Fibroblast of skin of right biceps (primary cell): ENCODE results near the gene DHX32.
"Not testable (repeated sequence)": the region's sequence is repeated elsewhere in the genome, so short reads cannot be mapped to it uniquely, and the experiment has no call there.

ENCODE experiments used
- DNase-seq: peaks from one replicate; pipeline ENCODE4 v3.0.0-alpha.2; 2013

DHX32 gene

GRCh38 chr10:125881192-125881591 is at the start of gene DHX32:
DHX32 (minus strand) TSS chr10:125881292; CDS start chr10:125880824, 468 bp downstream.
- no peak for DNase-seq

- DNase-seq, result no peak
These were observed 48.5 kb upstream of the DHX32 start for GRCh38 chr10:125929618-125930017.

GRCh38 chr10:125928928-125929585 is 48.0 kb upstream of the DHX32 start:
- no peak for DNase-seq

- DNase-seq, result not testable (repeated sequence)
These were observed 46.2 kb upstream of the DHX32 start for GRCh38 chr10:125927265-125927664.

GRCh38 chr10:125926247-125926646 is 45.2 kb upstream of the DHX32 start:
- DNase-seq, result no peak

- no peak for DNase-seq
These were observed 44.3 kb upstream of the DHX32 start for GRCh38 chr10:125925262-125925834.

GRCh38 chr10:125921643-125922306 is 40.7 kb upstream of the DHX32 start:
- DNase-seq, result not testable (repeated sequence)

GRCh38 chr10:125917704-125918361 is 36.7 kb upstream of the DHX32 start:
- not testable (repeated sequence) for DNase-seq

- no peak for DNase-seq
These were observed 35.9 kb upstream of the DHX32 start for GRCh38 chr10:125916977-125917376.

GRCh38 chr10:125913277-125913676 is 32.2 kb upstream of the DHX32 start:
- not testable (repeated sequence) for DNase-seq

GRCh38 chr10:125911990-125912389 is 30.9 kb upstream of the DHX32 start:
- no peak for DNase-seq

- no peak for DNase-seq
These were observed 30.1 kb upstream of the DHX32 start for GRCh38 chr10:125911145-125911544.

- not testable (repeated sequence) for DNase-seq
These were observed 28.4 kb upstream of the DHX32 start for GRCh38 chr10:125909491-125909890.

- not testable (repeated sequence) for DNase-seq
These were observed 27.7 kb upstream of the DHX32 start for GRCh38 chr10:125908813-125909212.

GRCh38 chr10:125907598-125907997 is 26.5 kb upstream of the DHX32 start:
- not testable (repeated sequence) for DNase-seq

- not testable (repeated sequence) for DNase-seq
These were observed 24.2 kb upstream of the DHX32 start for GRCh38 chr10:125905069-125905994.

- not testable (repeated sequence) for DNase-seq
These were observed 22.1 kb upstream of the DHX32 start for GRCh38 chr10:125903135-125903640.

GRCh38 chr10:125900963-125901362 is 19.9 kb upstream of the DHX32 start:
- DNase-seq, result peak; percentile 33

GRCh38 chr10:125897317-125897716 is 16.2 kb upstream of the DHX32 start:
- not testable (repeated sequence) for DNase-seq

- peak; percentile 92 for DNase-seq
These were observed 15.2 kb upstream of the DHX32 start, which contains the start of gene FANK1 for GRCh38 chr10:125896088-125896934. FANK1 (plus strand) TSS chr10:125896564; CDS start chr10:125896643, 79 bp downstream.
